GM20000 (cell line): ENCODE measurements around the gene ABHD12.

ENCODE experiments used
- DNase-seq: peaks from one replicate; pipeline ENCODE4 v3.0.0; 2012; ENCODE audit warnings: low spot score
- TF ChIP-seq, protein P1 (sequence below): IDR thresholded peaks from 2 replicates; pipeline ENCODE4 v1.5.1; 2012; ENCODE audit warnings: mild to moderate bottlenecking, control low read depth; ENCODE audit errors: extremely low read depth, missing control alignments

The ABHD12 gene

DNA sequence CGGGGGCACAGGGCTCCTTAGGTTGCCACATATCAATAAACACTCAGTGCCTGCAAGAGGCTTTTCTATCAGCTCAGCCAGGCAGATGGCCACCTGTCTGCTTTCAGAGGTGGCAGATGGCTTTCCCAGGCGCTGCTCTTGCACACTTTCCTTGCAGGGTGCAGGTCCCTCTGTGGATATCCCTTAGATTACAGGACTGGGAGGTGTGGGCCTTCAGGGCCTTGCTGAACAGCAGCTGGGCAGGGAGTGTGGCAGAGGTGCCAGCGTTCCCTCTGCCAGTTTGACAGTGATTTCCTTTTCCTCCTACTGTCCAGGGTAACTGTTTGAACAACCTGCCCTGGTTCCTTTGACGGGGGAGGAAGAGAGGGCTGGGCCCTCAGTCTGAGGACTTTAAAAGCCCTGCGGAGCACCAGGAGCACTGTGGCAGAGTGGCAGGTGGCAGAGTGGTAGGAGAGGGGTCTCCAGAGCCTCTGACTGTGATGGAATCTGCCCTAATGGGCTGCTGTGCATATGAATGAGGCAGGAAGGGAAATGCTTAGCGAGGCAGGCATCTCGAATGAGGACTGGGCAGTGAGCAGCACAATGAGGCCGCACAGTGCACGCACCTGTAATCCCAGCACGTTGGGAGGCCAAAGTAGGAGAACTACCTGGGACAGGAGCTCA lies 34.2 kb downstream of the ABHD12 start:
- DNase-seq = no peak
- TF ChIP-seq, protein P1, sequence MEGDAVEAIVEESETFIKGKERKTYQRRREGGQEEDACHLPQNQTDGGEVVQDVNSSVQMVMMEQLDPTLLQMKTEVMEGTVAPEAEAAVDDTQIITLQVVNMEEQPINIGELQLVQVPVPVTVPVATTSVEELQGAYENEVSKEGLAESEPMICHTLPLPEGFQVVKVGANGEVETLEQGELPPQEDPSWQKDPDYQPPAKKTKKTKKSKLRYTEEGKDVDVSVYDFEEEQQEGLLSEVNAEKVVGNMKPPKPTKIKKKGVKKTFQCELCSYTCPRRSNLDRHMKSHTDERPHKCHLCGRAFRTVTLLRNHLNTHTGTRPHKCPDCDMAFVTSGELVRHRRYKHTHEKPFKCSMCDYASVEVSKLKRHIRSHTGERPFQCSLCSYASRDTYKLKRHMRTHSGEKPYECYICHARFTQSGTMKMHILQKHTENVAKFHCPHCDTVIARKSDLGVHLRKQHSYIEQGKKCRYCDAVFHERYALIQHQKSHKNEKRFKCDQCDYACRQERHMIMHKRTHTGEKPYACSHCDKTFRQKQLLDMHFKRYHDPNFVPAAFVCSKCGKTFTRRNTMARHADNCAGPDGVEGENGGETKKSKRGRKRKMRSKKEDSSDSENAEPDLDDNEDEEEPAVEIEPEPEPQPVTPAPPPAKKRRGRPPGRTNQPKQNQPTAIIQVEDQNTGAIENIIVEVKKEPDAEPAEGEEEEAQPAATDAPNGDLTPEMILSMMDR = no peak

DNA sequence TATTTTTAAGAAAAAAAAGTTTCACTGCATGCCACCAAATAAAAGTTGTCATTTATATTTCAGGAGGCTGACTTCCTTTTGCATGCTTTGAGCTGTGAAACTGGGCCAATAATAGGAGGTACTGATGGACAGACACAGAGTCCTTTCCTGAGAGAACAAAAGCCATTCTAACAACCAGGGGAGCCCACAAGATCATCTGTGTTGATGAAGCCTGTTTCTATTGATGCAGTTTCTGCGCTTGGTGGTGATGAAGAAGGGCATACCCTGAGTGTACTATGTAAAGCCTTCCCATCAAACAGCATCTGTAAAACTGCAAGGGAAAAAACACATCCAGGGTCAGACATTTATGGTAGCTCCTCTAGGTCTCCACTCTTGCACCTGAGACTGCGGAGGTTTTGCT lies 34.8 kb downstream of the ABHD12 start:
- DNase-seq = no peak
- TF ChIP-seq, protein P1 = no peak

DNA sequence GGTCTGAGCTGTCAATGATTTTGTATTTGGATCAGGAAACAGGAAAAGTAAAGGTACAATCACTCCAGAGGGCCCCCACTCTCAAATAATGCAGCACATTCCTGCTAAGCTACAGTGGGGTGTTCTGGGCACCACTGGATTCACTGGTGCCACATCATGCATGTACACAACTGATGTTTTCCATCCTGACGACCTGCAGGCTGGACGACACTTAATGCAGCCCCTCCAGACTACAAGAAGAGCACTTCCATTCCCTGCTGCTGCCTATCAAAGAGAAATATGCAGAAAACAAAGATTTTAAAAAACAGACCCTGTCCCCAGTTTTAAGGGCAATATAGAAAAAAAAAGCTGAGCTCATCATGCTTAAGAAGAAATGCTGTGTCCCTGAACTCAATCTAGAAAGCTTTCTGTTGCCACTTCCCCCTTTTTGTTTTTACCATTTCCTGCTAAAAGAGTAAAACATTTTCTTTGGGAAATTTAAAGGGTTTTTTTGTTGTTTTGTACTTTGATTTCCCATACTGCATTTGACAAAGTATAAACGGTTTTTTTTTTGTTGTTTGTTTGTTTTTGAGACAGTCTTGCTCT lies 35.5 kb downstream of the ABHD12 start:
- no peak for DNase-seq

DNA sequence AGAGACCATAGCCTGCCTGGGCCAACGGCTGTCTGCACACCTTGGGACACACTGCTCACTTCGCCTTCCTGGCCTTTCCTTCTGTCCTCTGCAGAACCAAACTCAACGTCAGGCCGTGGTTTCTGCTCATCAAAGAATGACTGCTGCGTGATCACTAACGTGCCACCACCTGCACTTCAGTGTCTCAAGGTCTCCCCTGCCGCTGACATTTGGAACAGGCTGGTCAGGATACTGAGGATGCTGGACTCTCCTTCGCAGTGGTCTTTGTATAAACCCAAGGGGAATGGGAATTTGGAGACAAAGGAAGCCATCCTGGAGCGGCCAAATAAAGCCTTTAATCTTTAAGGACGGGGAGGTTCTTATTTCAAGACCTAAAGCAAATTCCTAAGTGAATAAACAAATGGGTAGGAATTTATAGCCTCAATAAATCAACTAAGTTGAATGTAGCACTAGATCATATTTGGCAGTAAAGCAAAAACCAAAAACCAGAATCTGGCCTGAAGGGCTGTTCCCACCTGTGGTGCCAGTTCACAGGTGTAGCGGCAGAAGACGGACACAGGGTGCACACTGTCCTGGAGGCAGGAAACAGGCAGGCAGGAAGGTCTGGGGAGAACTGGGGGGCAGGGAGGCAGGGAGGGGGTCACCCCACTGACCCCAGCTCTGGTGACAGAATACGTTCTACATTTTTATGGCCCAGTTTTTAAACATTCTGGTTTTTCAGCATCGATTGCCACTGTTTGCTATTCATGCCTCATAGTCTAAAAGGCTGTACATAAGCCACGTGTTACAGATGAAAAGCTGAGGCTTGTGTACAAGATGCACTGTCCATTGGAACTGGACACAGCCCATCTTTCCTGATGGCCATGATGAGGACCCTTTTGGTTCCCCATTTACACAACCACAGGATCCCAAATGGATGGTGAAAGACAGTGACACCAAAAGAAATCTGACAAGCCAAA lies 36.6 kb downstream of the ABHD12 start:
- DNase-seq = no peak

More for the DNA sequence above, 35.5 kb downstream of the ABHD12 start:
- TF ChIP-seq, protein P1 = no peak

DNA sequence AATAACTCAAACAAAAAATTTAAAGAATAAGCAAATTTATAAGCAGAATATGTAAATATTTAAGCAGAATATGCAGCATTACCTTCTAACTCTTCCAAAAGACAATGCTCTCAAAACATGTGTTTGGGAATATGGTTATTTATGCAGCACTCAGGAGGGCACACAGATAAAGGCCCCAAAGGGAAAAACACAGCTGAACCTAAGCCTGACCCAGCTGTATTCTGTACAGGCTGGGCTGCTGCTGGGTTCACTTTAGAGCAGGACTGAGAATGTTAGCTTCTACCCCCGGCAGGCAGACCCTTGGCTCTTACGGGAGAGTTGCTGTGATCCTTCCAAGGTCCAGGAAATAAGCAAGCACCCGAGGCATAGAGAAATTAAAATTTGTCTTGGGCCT lies 37.3 kb downstream of the ABHD12 start:
- DNase-seq = no peak

More for the DNA sequence above, 36.6 kb downstream of the ABHD12 start:
- TF ChIP-seq, protein P1 = no peak

DNA sequence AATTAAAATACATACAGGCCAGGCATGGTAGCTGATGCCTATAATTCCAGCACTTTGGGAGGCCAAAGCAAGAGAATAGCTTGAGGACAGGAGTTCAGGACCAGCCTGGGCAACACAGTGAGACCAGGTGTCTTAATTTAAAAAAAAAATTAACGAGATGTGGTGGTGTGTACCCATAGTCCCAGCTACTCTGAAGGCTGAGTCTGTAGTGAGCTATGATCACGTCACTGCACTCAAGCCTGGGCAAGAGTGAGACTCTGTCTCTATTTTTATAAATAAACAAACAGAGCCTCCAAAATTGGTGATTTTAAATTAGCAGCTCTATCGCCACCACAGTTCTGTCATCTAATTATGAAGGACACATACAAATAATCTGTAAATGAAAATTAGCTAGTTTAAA lies 37.9 kb downstream of the ABHD12 start:
- TF ChIP-seq, protein P1 = no peak
- no peak for DNase-seq

More for the DNA sequence above, 37.3 kb downstream of the ABHD12 start:
- TF ChIP-seq, protein P1 = no peak

DNA sequence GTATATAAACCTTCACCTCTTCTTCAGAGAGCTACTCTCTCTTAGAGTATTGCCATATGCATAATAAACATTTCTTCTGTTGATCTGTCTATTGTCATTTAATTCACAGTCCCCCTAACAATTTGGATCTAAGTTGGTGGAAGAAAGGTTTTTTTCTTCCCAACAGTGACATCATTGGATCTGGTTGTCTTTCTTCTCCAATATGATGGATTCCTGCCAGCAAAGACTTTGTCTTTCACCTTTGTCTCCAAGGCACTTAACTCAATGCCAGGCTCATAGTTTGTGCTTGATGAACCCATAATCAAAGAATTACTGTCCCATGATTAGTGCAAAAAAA lies 39.6 kb downstream of the ABHD12 start:
- no peak for DNase-seq
- TF ChIP-seq, protein P1 = no peak
